Hepatocyte (in vitro differentiated cells): ENCODE data around the gene CLN5. TPM values are rescaled to one million over a fixed set of nuclear protein-coding genes. Genes with fewer than 3 reads are reported as not detected.

Source experiments
- DNase-seq: peaks from one replicate; pipeline ENCODE4 v3.0.0-alpha.2; 2016; ENCODE audit warnings: low spot score
- H2AFZ ChIP-seq: fragments of 200-600 bp; sonication (generic); 2 replicates; pipeline ENCODE4 v1.6.0; 2016; ENCODE audit warnings: antibody characterized with exemption, mild to moderate bottlenecking
- H3K27ac ChIP-seq: fragments of 200-600 bp; sonication (generic); 2 replicates; pipeline ENCODE4 v1.5.1; 2016; ENCODE audit warnings: mild to moderate bottlenecking
- H3K27me3 ChIP-seq: fragments of 200-600 bp; sonication (generic); 2 replicates; pipeline ENCODE4 v1.6.1; 2016
- H3K36me3 ChIP-seq: fragments of 200-600 bp; sonication (generic); replicated peaks from 2 replicates; pipeline ENCODE4 v1.5.1; 2016; ENCODE audit warnings: low read depth; ENCODE audit not compliant: insufficient read depth
- H3K4me1 ChIP-seq: fragments of 200-600 bp; sonication (generic); 2 replicates; pipeline ENCODE4 v1.5.1; 2016; ENCODE audit warnings: mild to moderate bottlenecking, moderate library complexity; ENCODE audit not compliant: insufficient read depth
- H3K4me2 ChIP-seq: fragments of 200-600 bp; sonication (generic); 2 replicates; pipeline ENCODE4 v1.6.0; 2016
- H3K4me3 ChIP-seq: fragments of 200-600 bp; sonication (generic); 2 replicates; pipeline ENCODE4 v1.5.1; 2016; ENCODE audit warnings: mild to moderate bottlenecking
- H3K79me2 ChIP-seq: fragments of 200-600 bp; sonication (generic); 2 replicates; pipeline ENCODE4 v1.6.0; 2017; ENCODE audit warnings: mild to moderate bottlenecking
- H3K9me2 ChIP-seq: fragments of 200-600 bp; sonication (generic); replicated peaks from 2 replicates; pipeline ENCODE4 v1.6.0; 2017; ENCODE audit warnings: mild to moderate bottlenecking; ENCODE audit not compliant: insufficient read depth
- H3K9me3 ChIP-seq: fragments of 200-600 bp; sonication (generic); 2 replicates; pipeline ENCODE4 v1.5.1; 2016; ENCODE audit warnings: low read depth, mild to moderate bottlenecking
- H4K20me1 ChIP-seq: fragments of 200-600 bp; sonication (generic); 2 replicates; pipeline ENCODE4 v1.6.0; 2016; ENCODE audit warnings: mild to moderate bottlenecking; ENCODE audit not compliant: insufficient read depth, poor library complexity, severe bottlenecking
- CTCF ChIP-seq: fragments of 200-600 bp; sonication (generic); IDR thresholded peaks from 2 replicates; pipeline ENCODE4 v1.5.1; 2016; ENCODE audit warnings: antibody characterized with exemption, mild to moderate bottlenecking; ENCODE audit not compliant: poor library complexity
- EZH2 ChIP-seq: fragments of 200-600 bp; sonication (generic); IDR thresholded peaks from 2 replicates; pipeline ENCODE4 v1.6.1; 2016; ENCODE audit warnings: antibody characterized with exemption, mild to moderate bottlenecking, borderline replicate concordance
- EZH2phosphoT487 ChIP-seq: fragments of 200-600 bp; sonication (generic); IDR thresholded peaks from one replicate; pipeline ENCODE4 v1.6.1; 2018; ENCODE audit warnings: antibody characterized with exemption, mild to moderate bottlenecking, low read depth, moderate library complexity; ENCODE audit not compliant: unreplicated experiment, severe bottlenecking
- WGBS: methylation state at CpG from one replicate; pipeline ENCODE4 v1.1.6; 2016; ENCODE audit warnings: low lambda C conversion rate; ENCODE audit errors: missing lambda C conversion rate; 5-methylcytosine and 5-hydroxymethylcytosine counted together
- polyA plus RNA-seq: library from polyadenylated mRNA; unstranded; fragments of >200 nt; fragmentation: Nextera tagmentation; extraction: Ambion mirVana; gene quantifications from 2 replicates; pipeline ENCODE4 v1.2.1, GENCODE V29; 2016
- total RNA-seq: library from RNA; depleted of rRNA; stranded (reverse); fragments of >200 nt; gene quantifications from 2 replicates; pipeline ENCODE4 v1.2.3, GENCODE V29; 2014

Gene CLN5
- total and polyA plus RNA-seq, 2 experiments from 2014 or later, result 31.5 to 45.2 TPM

- no peaks in the 10 kb centered on the region for H3K27me3 ChIP-seq
- no peak overlapping the region for H3K4me2 ChIP-seq
- DNase-seq, result no peak
- TF ChIP-seq EZH2phosphoT487, result no peak
- no peak for TF ChIP-seq EZH2
- no peak for TF ChIP-seq CTCF
- no peaks in the 10 kb centered on the region for H3K9me2 ChIP-seq
- no peak overlapping the region for H2AFZ ChIP-seq
- H4K20me1 ChIP-seq, result peaks cover 59% of the 10 kb centered on the region
- H3K9me3 ChIP-seq, result no peaks in the 10 kb centered on the region
- H3K27ac ChIP-seq, result no peak overlapping the region
- H3K79me2 ChIP-seq, result peaks cover 93% of the 10 kb centered on the region
- no peak overlapping the region for H3K4me3 ChIP-seq
- no peaks in the 10 kb centered on the region for H3K36me3 ChIP-seq
- no peaks in the 10 kb centered on the region for H3K4me1 ChIP-seq
- WGBS, result 93% methylated on average over 3 of the region's 3 CpGs
These were observed 24.5 kb downstream of the CLN5 start for GRCh38 chr13:77016251-77016812.

GRCh38 chr13:77016888-77017623, 25.2 kb downstream of the CLN5 start:
- no peak overlapping the region for H2AFZ ChIP-seq
- H3K9me2 ChIP-seq, result no peaks in the 10 kb centered on the region
- peaks cover 66% of the 10 kb centered on the region for H4K20me1 ChIP-seq
- no peaks in the 10 kb centered on the region for H3K36me3 ChIP-seq
- H3K27ac ChIP-seq, result no peak overlapping the region
- WGBS, result 94% methylated on average over 6 of the region's 6 CpGs
- no peaks in the 10 kb centered on the region for H3K9me3 ChIP-seq
- no peak for DNase-seq
- TF ChIP-seq CTCF (peak; percentile 5), EZH2phosphoT487 (no peak)
- no peaks in the 10 kb centered on the region for H3K4me1 ChIP-seq
- no peak overlapping the region for H3K4me3 ChIP-seq
- no peaks in the 10 kb centered on the region for H3K27me3 ChIP-seq
- H3K4me2 ChIP-seq, result no peak overlapping the region
- H3K79me2 ChIP-seq, result peaks cover 97% of the 10 kb centered on the region

GRCh38 chr13:77019756-77020155, 27.9 kb downstream of the CLN5 start:
- H2AFZ ChIP-seq, result no peak overlapping the region
- peaks cover 7% of the 10 kb centered on the region for H3K4me1 ChIP-seq
- no peaks in the 10 kb centered on the region for H3K9me2 ChIP-seq
- TF ChIP-seq CTCF, result no peak
- TF ChIP-seq EZH2, result no peak
- no peak for TF ChIP-seq EZH2phosphoT487
- DNase-seq, result no peak
- no peaks in the 10 kb centered on the region for H3K36me3 ChIP-seq
- no peak overlapping the region for H3K4me3 ChIP-seq
- H3K4me2 ChIP-seq, result peak overlapping the region; percentile 10
- no peaks in the 10 kb centered on the region for H3K9me3 ChIP-seq
- H3K27me3 ChIP-seq, result no peaks in the 10 kb centered on the region
- H3K79me2 ChIP-seq, result peaks cover 100% of the 10 kb centered on the region
- H4K20me1 ChIP-seq, result peaks cover 76% of the 10 kb centered on the region
- no peak overlapping the region for H3K27ac ChIP-seq
